IMR-90 (cell line): ENCODE measurements around the gene CDHR1. TPM values are rescaled to one million over a fixed set of nuclear protein-coding genes. Genes with fewer than 3 reads are reported as not detected.

Experiments
- ATAC-seq: fragments of 200-7000 bp; cut with Tn5 transposase; 2 replicates; pipeline ENCODE4 v1.9.1; 2020; ENCODE audit warnings: low read depth, mild to moderate bottlenecking, moderate library complexity
- BruUV-seq: library from RNA; stranded (reverse); fragments of 400-500 nt; replicated peaks from 2 replicates; lab custom pipeline; 2021; lab: Mats Ljungman, UMichigan
- CTCF ChIA-PET: fragments of 300-600 bp; formaldehyde crosslinking; extraction: SDS; loops from one replicate; lab custom pipeline; 2021; ENCODE audit warnings: antibody characterized with exemption; lab: Yijun Ruan, JAX
- POLR2A ChIA-PET: fragments of 300-600 bp; sonication (Branson Sonifier 250); formaldehyde crosslinking; loops from one replicate; lab custom pipeline; 2022; ENCODE audit warnings: antibody characterized with exemption; ENCODE audit not compliant: unreplicated experiment; lab: Charles Lee
- DNase-seq: peaks from one replicate; pipeline ENCODE4 v3.0.0; 2013
- H2AFZ ChIP-seq: replicated peaks from 2 replicates; pipeline ENCODE3; 2013; ENCODE audit warnings: low read length, mild to moderate bottlenecking; ENCODE audit not compliant: poor library complexity
- H2AK5ac ChIP-seq: 2 replicates; pipeline ENCODE4 v1.6.1; 2013; ENCODE audit warnings: low read depth, low read length, inconsistent platforms
- H2AK9ac ChIP-seq: replicated peaks from 2 replicates; pipeline ENCODE3; 2013; ENCODE audit warnings: mild to moderate bottlenecking, low read depth, low read length, moderate library complexity; ENCODE audit not compliant: poor library complexity
- H2BK120ac ChIP-seq: 2 replicates; pipeline ENCODE4 v1.6.1; 2013; ENCODE audit warnings: low read depth, low read length, inconsistent platforms
- H2BK15ac ChIP-seq: 3 replicates; pipeline ENCODE4 v1.6.1; 2013; ENCODE audit warnings: low read depth, low read length, inconsistent platforms
- H2BK20ac ChIP-seq: 2 replicates; pipeline ENCODE4 v1.6.1; 2013; ENCODE audit warnings: low read depth, mild to moderate bottlenecking, inconsistent platforms, low read length, moderate library complexity
- H2BK5ac ChIP-seq: 2 replicates; pipeline ENCODE4 v1.6.1; 2013; ENCODE audit warnings: mild to moderate bottlenecking, low read depth, low read length, inconsistent platforms; ENCODE audit not compliant: poor library complexity, severe bottlenecking
- H3K14ac ChIP-seq: replicated peaks from 2 replicates; pipeline ENCODE4 v1.6.1; 2013; ENCODE audit warnings: low read depth, low read length, inconsistent platforms
- H3K18ac ChIP-seq: 2 replicates; pipeline ENCODE4 v1.6.1; 2013; ENCODE audit warnings: low read depth, low read length, control low read depth
- H3K23ac ChIP-seq: 2 replicates; pipeline ENCODE4 v1.6.1; 2013; ENCODE audit warnings: low read depth, low read length, inconsistent platforms
- H3K27ac ChIP-seq: 2 replicates; pipeline ENCODE4 v1.5.1; 2013; ENCODE audit warnings: mild to moderate bottlenecking, control low read depth, low read length; ENCODE audit not compliant: insufficient read depth
- H3K27me3 ChIP-seq: 2 replicates; pipeline ENCODE4 v1.6.1; 2013; ENCODE audit warnings: low read length; ENCODE audit not compliant: control insufficient read depth, insufficient read depth
- H3K36me3 ChIP-seq: 2 replicates; pipeline ENCODE4 v1.6.1; 2013; ENCODE audit warnings: low read length, mixed read lengths; ENCODE audit not compliant: control insufficient read depth, insufficient read depth
- H3K4ac ChIP-seq: 2 replicates; pipeline ENCODE4 v1.6.1; 2013; ENCODE audit warnings: low read depth, low read length, inconsistent platforms
- H3K4me1 ChIP-seq: 2 replicates; pipeline ENCODE4 v1.6.1; 2013; ENCODE audit warnings: low read length, mixed read lengths; ENCODE audit not compliant: control insufficient read depth, insufficient read depth
- H3K4me2 ChIP-seq: 2 replicates; pipeline ENCODE4 v1.6.1; 2013; ENCODE audit warnings: low read depth, mild to moderate bottlenecking, control low read depth, low read length, moderate library complexity
- H3K4me3 ChIP-seq: 2 replicates; pipeline ENCODE4 v1.5.1; 2013; ENCODE audit warnings: low read depth, mild to moderate bottlenecking, control low read depth, low read length, moderate library complexity; ENCODE audit not compliant: insufficient read depth
- H3K56ac ChIP-seq: 2 replicates; pipeline ENCODE4 v1.6.1; 2013; ENCODE audit warnings: low read length, inconsistent platforms; ENCODE audit not compliant: insufficient read depth; ENCODE audit errors: extremely low read depth
- H3K79me1 ChIP-seq, 2 experiments: 2 replicates each; pipeline ENCODE4 v1.6.1; 2013; ENCODE audit warnings: low read length in 2 of 2, inconsistent platforms in 1 of 2, low read depth in 1 of 2
- H3K9ac ChIP-seq: 2 replicates; pipeline ENCODE4 v1.6.1; 2013; ENCODE audit warnings: low read depth, low read length, control low read depth
- H3K9me1 ChIP-seq: 2 replicates; pipeline ENCODE4 v1.6.1; 2013; ENCODE audit warnings: low read length, inconsistent platforms; ENCODE audit not compliant: insufficient read depth
- H3K9me3 ChIP-seq: 2 replicates; pipeline ENCODE4 v1.6.1; 2013; ENCODE audit warnings: low read length; ENCODE audit not compliant: control insufficient read depth, insufficient read depth
- H4K20me1 ChIP-seq: 2 replicates; pipeline ENCODE4 v1.6.1; 2013; ENCODE audit warnings: low read length, inconsistent platforms; ENCODE audit not compliant: insufficient read depth
- H4K5ac ChIP-seq: 2 replicates; pipeline ENCODE4 v1.6.1; 2013; ENCODE audit warnings: mild to moderate bottlenecking, low read depth, low read length, control low read depth
- H4K8ac ChIP-seq, 2 experiments: 2 replicates each; pipeline ENCODE4 v1.6.1; 2013; ENCODE audit warnings: low read depth in 2 of 2, low read length in 2 of 2, control low read depth in 1 of 2, inconsistent platforms in 1 of 2
- H4K91ac ChIP-seq: 2 replicates; pipeline ENCODE4 v1.6.1; 2013; ENCODE audit warnings: low read depth, low read length, inconsistent platforms; ENCODE audit not compliant: insufficient read depth
- BHLHE40 ChIP-seq: fragments of 150-350 bp; IDR thresholded peaks from 2 replicates; pipeline ENCODE4 v1.6.1; 2016; ENCODE audit warnings: mild to moderate bottlenecking, low read depth, low read length
- CEBPB ChIP-seq: IDR thresholded peaks from 2 replicates; pipeline ENCODE4 v1.6.1; 2012; ENCODE audit warnings: low read depth, low read length, improper control_type of control experiment
- CTCF ChIP-seq: conservative IDR thresholded peaks from 2 replicates; pipeline ENCODE4 v1.5.1; 2012; ENCODE audit warnings: mild to moderate bottlenecking, low read depth, low read length, improper control_type of control experiment
- ELK1 ChIP-seq: fragments of 150-350 bp; IDR thresholded peaks from 2 replicates; pipeline ENCODE4 v1.6.1; 2016; ENCODE audit warnings: low read depth, mild to moderate bottlenecking, low read length, moderate library complexity, borderline replicate concordance
- FOS ChIP-seq: fragments of 150-350 bp; IDR thresholded peaks from 2 replicates; pipeline ENCODE4 v1.6.1; 2016; ENCODE audit warnings: low read depth, low read length
- MAFK ChIP-seq: IDR thresholded peaks from 2 replicates; pipeline ENCODE4 v1.6.1; 2012; ENCODE audit warnings: low read depth, low read length, improper control_type of control experiment
- MAZ ChIP-seq: IDR thresholded peaks from 2 replicates; pipeline ENCODE4 v1.6.1; 2012; ENCODE audit warnings: low read depth, mild to moderate bottlenecking, low read length, improper control_type of control experiment, moderate library complexity, borderline replicate concordance
- RAD21 ChIP-seq: IDR thresholded peaks from 2 replicates; pipeline ENCODE4 v1.6.1; 2012; ENCODE audit warnings: low read length, improper control_type of control experiment
- RCOR1 ChIP-seq: IDR thresholded peaks from 2 replicates; pipeline ENCODE4 v1.6.1; 2012; ENCODE audit warnings: mild to moderate bottlenecking, low read length, improper control_type of control experiment; ENCODE audit not compliant: insufficient replicate concordance
- RFX5 ChIP-seq: IDR thresholded peaks from 2 replicates; pipeline ENCODE4 v1.8.0; 2012; ENCODE audit warnings: low read depth, mild to moderate bottlenecking, low read length, moderate library complexity
- USF2 ChIP-seq: fragments of 150-350 bp; IDR thresholded peaks from 2 replicates; pipeline ENCODE4 v1.6.1; 2017; ENCODE audit warnings: mild to moderate bottlenecking, antibody characterized with exemption, low read length, low read depth
- WGBS, 2 experiments: methylation state at CpG; one replicate each; pipeline versions ENCODE4 v1.1.5 to v1.1.7; 2013; ENCODE audit warnings: missing lambda C conversion rate in 2 of 2; ENCODE audit not compliant: insufficient read length in 1 of 2; ENCODE audit errors: extremely low coverage in 2 of 2; 5-methylcytosine and 5-hydroxymethylcytosine counted together
- dilution Hi-C: fragments of 300-500 bp; cut with HindIII; formaldehyde crosslinking; loops from one replicate; pipeline ENCODE4 v1.14.3; 2018; ENCODE audit warnings: low sequenced_read_pairs; ENCODE audit not compliant: unreplicated experiment
- in situ Hi-C: fragments of 300-500 bp; cut with MboI; formaldehyde crosslinking; loops from 3 replicates; pipeline ENCODE4 v1.14.3; 2019; ENCODE audit warnings: low sequenced_read_pairs, inconsistent platforms, mixed read lengths
- intact Hi-C: fragments of 100-400 bp; cut with micrococcal nuclease; formaldehyde crosslinking; loops from 2 replicates; pipeline ENCODE4 v1.10.0; 2022
- polyA plus RNA-seq, 3 experiments: library from polyadenylated mRNA; depleted of rRNA; stranded (reverse); fragments of >200 nt; gene quantifications; 2 replicates each; pipeline ENCODE4 v1.2.3, GENCODE V29; 2012; ENCODE audit warnings: low replicate concordance in 1 of 3
- total RNA-seq: library from RNA; depleted of rRNA; stranded (reverse); fragments of >200 nt; gene quantifications from 2 replicates; pipeline ENCODE4 v1.2.3, GENCODE V29; 2012

Gene CDHR1
- total and polyA plus RNA-seq, 2 of the 4 experiments (the other 2 are of a cell fraction), result not detected

GRCh38 chr10:84254552-84255478 lies 60.5 kb downstream of the CDHR1 start:
- ChIA-PET POLR2A (no interaction called here), CTCF (no interaction called here)
- no peaks in the 10 kb centered on the region for H4K20me1 ChIP-seq
- no peak overlapping the region for H2BK120ac ChIP-seq
- no peaks in the 10 kb centered on the region for H3K79me1 ChIP-seq
- no peak for DNase-seq
- no peak overlapping the region for H3K4ac ChIP-seq
- in situ Hi-C loops, result no loop called here
- no peak overlapping the region for H3K18ac ChIP-seq
- H2BK5ac ChIP-seq, result no peak overlapping the region
- peak overlapping the region; percentile 49 for H2AFZ ChIP-seq
- H2AK9ac ChIP-seq, result no peak overlapping the region
- intact Hi-C loops, result loop anchor here (10.0 kb wide), 1 partner anchor 110 kb away; no protein-coding TSS in a partner anchor
- no CpG with 5 or more reads among the region's 10 CpGs for WGBS, 2 experiments
- ATAC-seq, result no peak
- H4K5ac ChIP-seq, result no peak overlapping the region
- H3K4me3 ChIP-seq, result no peak overlapping the region
- H3K23ac ChIP-seq, result no peak overlapping the region
- dilution Hi-C loops, result no loop called here
- no peak overlapping the region for H4K8ac ChIP-seq
- H2AK5ac ChIP-seq, result no peak overlapping the region
- no peak overlapping the region for H2BK15ac ChIP-seq
- H3K27me3 ChIP-seq, result peaks cover 31% of the 10 kb centered on the region
- TF ChIP-seq RAD21 (no peak), CTCF (no peak), BHLHE40 (no peak), RCOR1 (no peak), MAZ (no peak), MAFK (no peak), ELK1 (no peak), RFX5 (no peak), FOS (no peak), USF2 (no peak), CEBPB (no peak)
- no peak overlapping the region for H3K14ac ChIP-seq
- H3K4me2 ChIP-seq, result no peak overlapping the region
- no peak overlapping the region for H3K9ac ChIP-seq
- no peaks in the 10 kb centered on the region for H3K36me3 ChIP-seq
- no peak overlapping the region for H4K91ac ChIP-seq
- H3K9me3 ChIP-seq, result peaks cover 4% of the 10 kb centered on the region; the same call in 1 of the 2 replicates
- no TSS peak for BruUV-seq
- no peak overlapping the region for H3K27ac ChIP-seq
- no peaks in the 10 kb centered on the region for H3K4me1 ChIP-seq
- H3K9me1 ChIP-seq, result no peaks in the 10 kb centered on the region; the same call in 1 of the 2 replicates
- H2BK20ac ChIP-seq, result no peak overlapping the region
- H3K56ac ChIP-seq, result no peak overlapping the region
